HepG2 (cell line): Measurements from ENCODE around the gene RUNX2. TPM values are rescaled to one million over a fixed set of nuclear protein-coding genes. Genes with fewer than 3 reads are reported as not detected.

Experiments
- ATAC-seq: fragments of 200-7000 bp; cut with Tn5 transposase; 3 replicates; pipeline ENCODE4 v1.9.1; 2020; ENCODE audit warnings: mild to moderate bottlenecking, moderate library complexity
- BruUV-seq: library from RNA; stranded (reverse); fragments of 400-500 nt; replicated peaks from 2 replicates; lab custom pipeline; 2021; lab: Mats Ljungman, UMichigan
- CTCF ChIA-PET: fragments of 300-600 bp; formaldehyde crosslinking; extraction: SDS; loops from one replicate; lab custom pipeline; 2021; ENCODE audit warnings: low total read pairs, inconsistent platforms, low intra/inter-chr PET ratio; lab: Yijun Ruan, JAX
- POLR2A ChIA-PET: fragments of 350-600 bp; sonication (Branson Sonifier 250); formaldehyde crosslinking; loops from one replicate; lab custom pipeline; 2020; ENCODE audit warnings: antibody characterized with exemption, inconsistent platforms; lab: Yijun Ruan, JAX
- DNase-seq: peaks from one replicate; pipeline ENCODE4 v3.0.0-alpha.2; 2015; ENCODE audit warnings: low spot score
- FAIRE-seq: peaks from 3 replicates; lab custom pipeline; 2011; peaks lifted over from hg19 to GRCh38; lab: Jason Lieb, UNC
- H2AFZ ChIP-seq: one replicate; pipeline ENCODE4 v1.6.1; 2011; ENCODE audit warnings: low read length, inconsistent platforms
- H3K27ac ChIP-seq: fragments of 300-600 bp; 3 replicates; pipeline ENCODE4 v1.8.0; 2011; ENCODE audit warnings: mixed run types, mild to moderate bottlenecking, mixed read lengths, low read length, inconsistent platforms; ENCODE audit not compliant: insufficient read depth; ENCODE audit errors: extremely low read length
- H3K27me3 ChIP-seq, 2 experiments: fragments of 200-600 bp in 1 of 2; 2 replicates in 1 of 2; 3 replicates in 1 of 2; pipeline versions ENCODE4 v1.6.0 to v1.8.0; 2011; ENCODE audit warnings: low read length in 2 of 2, mild to moderate bottlenecking in 2 of 2, moderate library complexity in 2 of 2, inconsistent platforms in 1 of 2; ENCODE audit not compliant: insufficient read depth in 2 of 2, control insufficient read depth in 1 of 2
- H3K36me3 ChIP-seq, 2 experiments: fragments of 200-600 bp in 1 of 2; replicated peaks in 1 of 2; 2 replicates in 1 of 2; 3 replicates in 1 of 2; pipeline versions ENCODE4 v1.5.1 to v1.8.0; 2011; ENCODE audit warnings: low read length in 2 of 2, inconsistent platforms in 1 of 2; ENCODE audit not compliant: insufficient read depth in 2 of 2, control insufficient read depth in 1 of 2
- H3K4me1 ChIP-seq: 2 replicates; pipeline ENCODE4 v1.5.1; 2012; ENCODE audit warnings: low read length, inconsistent platforms; ENCODE audit not compliant: insufficient read depth
- H3K4me2 ChIP-seq: 2 replicates; pipeline ENCODE4 v1.6.0; 2011; ENCODE audit warnings: low read depth, low read length, inconsistent platforms
- H3K4me3 ChIP-seq, 3 experiments: fragments of 200-600 bp in 1 of 3; sonication (generic), shearing (Covaris generic) in 1 of 3; replicated peaks in 1 of 3; 2 replicates each; pipeline ENCODE4 v1.5.1; 2011 to 2016; ENCODE audit warnings: low read length in 3 of 3, inconsistent platforms in 2 of 3, low read depth in 2 of 3, mild to moderate bottlenecking in 2 of 3, control low read depth in 1 of 3, mixed read lengths in 1 of 3; ENCODE audit not compliant: insufficient read depth in 1 of 3
- H3K79me2 ChIP-seq: one replicate; pipeline ENCODE4 v1.6.1; 2011; ENCODE audit warnings: low read length, inconsistent platforms; ENCODE audit not compliant: insufficient read depth
- H3K9ac ChIP-seq: 2 replicates; pipeline ENCODE4 v1.6.0; 2011; ENCODE audit warnings: mild to moderate bottlenecking, low read depth, low read length, inconsistent platforms; ENCODE audit not compliant: insufficient read depth
- H3K9me3 ChIP-seq: 2 replicates; pipeline ENCODE4 v1.5.1; 2012; ENCODE audit warnings: mild to moderate bottlenecking, low read length
- H4K20me1 ChIP-seq: 2 replicates; pipeline ENCODE4 v1.6.0; 2011; ENCODE audit warnings: inconsistent platforms, mild to moderate bottlenecking, low read length, moderate library complexity; ENCODE audit not compliant: insufficient read depth
- ADNP ChIP-seq: sonication (generic); formaldehyde crosslinking; IDR thresholded peaks from 2 replicates; pipeline ENCODE4 v1.4.0; 2020; ENCODE audit warnings: missing genetic modification reagents
- AHDC1 ChIP-seq: sonication (generic); formaldehyde crosslinking; IDR thresholded peaks from 2 replicates; pipeline ENCODE4 v1.5.1; 2020; ENCODE audit warnings: mild to moderate bottlenecking, missing genetic modification reagents, borderline replicate concordance
- ARID4A ChIP-seq: sonication (generic); formaldehyde crosslinking; IDR thresholded peaks from 2 replicates; pipeline ENCODE4 v1.5.0; 2020; ENCODE audit warnings: mild to moderate bottlenecking, missing genetic modification reagents, borderline replicate concordance
- EEA1 ChIP-seq: sonication (generic); formaldehyde crosslinking; IDR thresholded peaks from 2 replicates; pipeline ENCODE4 v1.5.1; 2020; ENCODE audit warnings: mild to moderate bottlenecking, missing genetic modification reagents, borderline replicate concordance
- EHMT2 ChIP-seq: fragments of 200-600 bp; sonication (generic); IDR thresholded peaks from 2 replicates; pipeline ENCODE4 v1.7.0; 2017; ENCODE audit warnings: antibody characterized with exemption, low read depth, low read length, borderline replicate concordance
- ELF3 ChIP-seq: IDR thresholded peaks from 2 replicates; pipeline ENCODE4 v1.6.1; 2016; ENCODE audit warnings: missing genetic modification reagents, missing compliant biosample characterization
- GZF1 ChIP-seq: sonication (generic); formaldehyde crosslinking; IDR thresholded peaks from 2 replicates; pipeline ENCODE4 v1.5.1; 2020; ENCODE audit warnings: mild to moderate bottlenecking, missing genetic modification reagents
- HCFC1 ChIP-seq: fragments of 150-350 bp; IDR thresholded peaks from 2 replicates; pipeline ENCODE4 v1.6.1; 2014; ENCODE audit warnings: low read depth, low read length
- NFE2L1 ChIP-seq: sonication (generic); formaldehyde crosslinking; IDR thresholded peaks from 2 replicates; pipeline ENCODE4 v1.4.0; 2020; ENCODE audit warnings: missing genetic modification reagents, mild to moderate bottlenecking, borderline replicate concordance
- ZBTB3 ChIP-seq: sonication (generic); formaldehyde crosslinking; IDR thresholded peaks from 2 replicates; pipeline ENCODE4 v1.4.0; 2020; ENCODE audit warnings: low read depth, mild to moderate bottlenecking, moderate library complexity, missing genetic modification reagents, borderline replicate concordance
- ZKSCAN5 ChIP-seq: sonication (generic); formaldehyde crosslinking; IDR thresholded peaks from 2 replicates; pipeline ENCODE4 v1.5.1; 2020; ENCODE audit warnings: mild to moderate bottlenecking, missing genetic modification reagents
- ZKSCAN8 ChIP-seq: IDR thresholded peaks from 2 replicates; pipeline ENCODE4 v1.6.1; 2016; ENCODE audit warnings: borderline replicate concordance, missing genetic modification reagents, missing compliant biosample characterization
- ZNF24 ChIP-seq: fragments of 450-650 bp; IDR thresholded peaks from 2 replicates; pipeline ENCODE4 v1.6.1; 2017; ENCODE audit warnings: antibody characterized with exemption, mild to moderate bottlenecking
- ZNF614 ChIP-seq: IDR thresholded peaks from 2 replicates; pipeline ENCODE4 v1.6.1; 2018; ENCODE audit warnings: missing biosample characterization, missing genetic modification reagents, inconsistent platforms, borderline replicate concordance
- ZNF878 ChIP-seq: sonication (generic); formaldehyde crosslinking; IDR thresholded peaks from 2 replicates; pipeline ENCODE4 v1.8.1; 2023; ENCODE audit warnings: mild to moderate bottlenecking, missing genetic modification reagents, moderate library complexity
- ZSCAN9 ChIP-seq: IDR thresholded peaks from 2 replicates; pipeline ENCODE4 v1.6.1; 2016; ENCODE audit warnings: borderline replicate concordance
- in situ Hi-C: cut with HindIII; loops from 2 replicates; pipeline ENCODE4 v1.10.0; 2017; ENCODE audit warnings: low pct_unique_long_range_greater_than_20kb; ENCODE audit not compliant: extremely low pct_ligation_motif_present
- intact Hi-C: fragments of 100-400 bp; cut with micrococcal nuclease; formaldehyde crosslinking; loops from one replicate; pipeline ENCODE4 v1.10.0; 2022; ENCODE audit not compliant: unreplicated experiment
- polyA plus RNA-seq, 8 experiments: library from polyadenylated mRNA; depleted of rRNA in 3 of 8; stranded (reverse) in 7 of 8; unstranded in 1 of 8; fragments of >200 nt; fragmentation: Illumina TruSeq in 4 of 8; extraction: Trizol in 4 of 8; gene quantifications; 2 replicates each; pipeline versions ENCODE4 v1.2.1 to v1.2.3, GENCODE V29; 2011 to 2016; ENCODE audit warnings: low read depth in 4 of 8, missing spikeins in 1 of 8, mixed read lengths in 1 of 8; ENCODE audit not compliant: insufficient read depth in 1 of 8
- total RNA-seq, 5 experiments: library from RNA; depleted of rRNA; stranded (reverse); fragments of >200 nt; fragmentation: Illumina TruSeq; extraction: Trizol; gene quantifications; 2 replicates each; pipeline ENCODE4 v1.2.3, GENCODE V29; 2016; ENCODE audit warnings: low read depth in 1 of 5
- TF ChIP-seq, protein P1 (sequence below): sonication (generic); formaldehyde crosslinking; IDR thresholded peaks from 2 replicates; pipeline ENCODE4 v1.5.0; 2020; ENCODE audit warnings: missing genetic modification reagents

Gene RUNX2
- total and polyA plus RNA-seq, 2 of the 13 experiments (the other 11 are each of a cell fraction or from before 2014, with no cell fraction given), result not detected

- no peaks in the 10 kb centered on the region for H3K9me3 ChIP-seq
- H3K27me3 ChIP-seq, result no peaks in the 10 kb centered on the region
- H3K4me2 ChIP-seq, result no peak overlapping the region
- H3K4me1 ChIP-seq, result 0 out of 2 replicates have a peak, but pooled peaks cover 4% of the 10 kb centered on the region
- H3K36me3 ChIP-seq, result no peaks in the 10 kb centered on the region
- DNase-seq, result no peak
- in situ Hi-C loops, result no loop called here
- no peak for FAIRE-seq
- no peak overlapping the region for H2AFZ ChIP-seq
- CTCF ChIA-PET, result no interaction called here
- no peak overlapping the region for H3K4me3 ChIP-seq
- intact Hi-C loops, result no loop called here
- H3K79me2 ChIP-seq, result no peaks in the 10 kb centered on the region
- no peak overlapping the region for H3K9ac ChIP-seq
- POLR2A ChIA-PET, result no interaction called here
- BruUV-seq, result no TSS peak
- H3K27ac ChIP-seq, result no peak overlapping the region
- H4K20me1 ChIP-seq, result no peaks in the 10 kb centered on the region
- ATAC-seq, result no peak
- TF ChIP-seq ZNF614 (CRISPR knock-in tag) (no peak), ARID4A (CRISPR knock-in tag) (no peak), NFE2L1 (CRISPR knock-in tag) (no peak), ZKSCAN5 (CRISPR knock-in tag) (no peak), ELF3 (CRISPR knock-in tag) (no peak), AHDC1 (no peak), ADNP (CRISPR knock-in tag) (no peak), EEA1 (CRISPR knock-in tag) (no peak), ZNF24 (no peak), ZSCAN9 (CRISPR knock-in tag) (no peak), HCFC1 (no peak), GZF1 (no peak), ZKSCAN8 (no peak), ZBTB3 (CRISPR knock-in tag) (no peak), ZNF878 (CRISPR knock-in tag) (no peak), EHMT2 (no peak)
- TF ChIP-seq, protein P1, sequence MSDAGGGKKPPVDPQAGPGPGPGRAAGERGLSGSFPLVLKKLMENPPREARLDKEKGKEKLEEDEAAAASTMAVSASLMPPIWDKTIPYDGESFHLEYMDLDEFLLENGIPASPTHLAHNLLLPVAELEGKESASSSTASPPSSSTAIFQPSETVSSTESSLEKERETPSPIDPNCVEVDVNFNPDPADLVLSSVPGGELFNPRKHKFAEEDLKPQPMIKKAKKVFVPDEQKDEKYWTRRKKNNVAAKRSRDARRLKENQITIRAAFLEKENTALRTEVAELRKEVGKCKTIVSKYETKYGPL (CRISPR knock-in tag), result no peak
Observed at GRCh38 chr6:45434381-45434700, 106.2 kb downstream of the RUNX2 start.
